HG03354 (cell line): ENCODE data around the gene ZRANB1.

Experiments used
- ATAC-seq: cut with Tn5 transposase; IDR thresholded peaks from one replicate; pipeline ENCODE4 v1.9.1; 2021; ENCODE audit warnings: mild to moderate bottlenecking; ENCODE audit not compliant: unreplicated experiment, poor library complexity, severe bottlenecking

Gene ZRANB1

DNA sequence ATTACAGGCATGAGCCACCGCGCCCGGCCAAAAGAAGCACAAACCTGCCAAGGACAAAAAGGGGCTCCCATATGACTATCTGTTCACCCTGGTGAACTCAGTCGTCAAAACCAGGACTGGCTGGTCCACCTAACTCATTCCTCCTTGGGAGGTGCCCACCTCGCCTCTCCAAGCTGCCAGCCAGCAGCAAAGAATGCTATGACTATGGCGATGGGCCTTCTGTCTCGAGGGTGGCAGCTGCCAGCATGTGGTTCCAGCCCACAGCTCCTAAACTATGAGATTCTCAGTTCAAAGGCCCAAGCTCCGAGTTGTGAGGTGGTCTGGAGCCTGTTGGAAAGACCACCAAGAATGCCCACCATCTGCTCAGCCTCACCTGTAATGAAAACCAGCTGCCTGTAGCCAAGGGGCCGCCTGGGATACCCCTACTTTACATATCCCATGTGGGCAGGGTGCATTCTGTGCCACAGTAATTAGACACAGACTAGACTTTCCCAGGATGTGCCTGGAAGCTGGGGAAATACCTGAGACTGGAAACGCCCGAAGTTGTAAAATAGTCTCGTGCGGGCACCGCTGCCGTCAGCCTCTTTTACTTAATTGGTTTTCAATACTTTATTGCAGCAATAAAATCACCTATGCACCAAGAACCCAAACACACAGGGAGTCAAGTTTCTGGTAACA is 71.1 kb downstream of the ZRANB1 start:
- ATAC-seq: no peak

DNA sequence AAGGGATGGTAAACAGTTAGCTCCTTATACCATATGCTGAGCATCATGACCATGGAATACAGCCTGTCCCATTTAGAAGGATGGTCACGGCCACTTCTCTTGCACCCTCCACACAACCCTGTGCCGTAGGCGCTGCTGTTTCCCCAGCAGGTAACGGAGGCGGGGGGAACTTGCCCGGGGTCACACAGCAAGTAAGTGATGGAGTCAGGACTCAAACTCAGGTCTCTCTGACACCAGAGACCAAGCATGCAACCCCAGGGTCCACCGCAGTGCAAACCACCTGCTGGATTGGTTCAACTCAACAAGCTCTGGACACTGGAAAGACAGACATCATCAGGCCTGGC is 71.6 kb downstream of the ZRANB1 start:
- ATAC-seq: no peak

DNA sequence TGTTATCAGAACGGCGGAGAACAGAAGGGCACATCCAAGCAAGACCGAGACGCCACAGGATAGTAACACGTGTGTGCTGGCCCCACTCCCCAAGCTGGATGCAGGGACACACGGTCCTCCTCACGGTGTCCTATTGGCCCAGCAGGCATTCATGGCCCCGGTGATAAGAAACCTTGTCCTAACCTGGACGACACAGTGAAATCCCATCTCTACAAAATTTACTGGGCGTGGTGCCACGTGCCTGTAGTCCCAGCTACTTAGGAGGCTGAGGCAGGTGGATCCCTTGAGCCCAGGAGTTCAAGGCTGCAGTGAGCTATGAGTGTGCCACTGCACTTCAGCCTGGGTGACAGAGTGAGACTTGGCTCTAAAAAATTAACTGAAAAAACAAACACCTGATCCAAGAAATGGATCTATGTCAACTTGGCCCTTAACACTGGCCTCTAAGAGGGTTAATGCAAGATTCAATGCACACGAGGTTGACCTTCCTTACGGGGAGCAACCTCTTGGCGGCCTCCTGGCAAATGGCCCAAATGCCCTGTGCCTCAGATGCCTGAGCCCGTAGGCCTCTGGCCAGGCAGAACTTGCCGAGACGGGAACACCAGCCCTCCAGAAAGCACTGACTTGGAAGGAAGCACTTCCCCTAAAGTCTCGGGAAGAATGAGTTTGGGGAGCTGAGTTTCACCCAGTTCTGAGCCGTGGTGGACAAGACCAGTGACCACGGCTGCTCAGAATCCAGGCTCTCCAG is 72.3 kb downstream of the ZRANB1 start:
- ATAC-seq: no peak

DNA sequence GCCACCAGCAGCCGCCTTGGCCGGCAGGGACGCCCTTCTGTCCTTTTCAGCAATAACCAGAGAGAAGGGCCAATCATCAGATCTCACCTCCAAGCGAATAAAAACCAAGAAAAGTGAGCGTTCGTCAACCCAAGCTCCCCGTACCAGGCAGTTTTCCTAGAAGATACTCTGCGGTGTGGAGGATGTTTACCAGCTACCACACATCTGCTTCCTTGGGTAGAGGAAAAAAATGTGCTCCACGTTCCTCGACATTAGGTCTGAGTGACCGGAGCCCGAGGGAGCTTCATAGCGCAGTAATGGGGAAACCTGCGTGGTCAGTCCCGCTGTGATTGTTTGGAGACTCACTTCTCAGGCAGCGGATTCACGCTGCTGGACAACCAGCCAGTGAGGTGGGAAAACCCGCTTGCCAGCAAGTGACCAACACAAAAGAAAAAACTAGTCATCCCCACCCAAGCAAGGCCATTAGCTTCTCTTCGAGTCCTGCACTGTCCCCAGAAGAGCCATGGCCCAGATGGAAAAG is 73.0 kb downstream of the ZRANB1 start:
- ATAC-seq: no peak

DNA sequence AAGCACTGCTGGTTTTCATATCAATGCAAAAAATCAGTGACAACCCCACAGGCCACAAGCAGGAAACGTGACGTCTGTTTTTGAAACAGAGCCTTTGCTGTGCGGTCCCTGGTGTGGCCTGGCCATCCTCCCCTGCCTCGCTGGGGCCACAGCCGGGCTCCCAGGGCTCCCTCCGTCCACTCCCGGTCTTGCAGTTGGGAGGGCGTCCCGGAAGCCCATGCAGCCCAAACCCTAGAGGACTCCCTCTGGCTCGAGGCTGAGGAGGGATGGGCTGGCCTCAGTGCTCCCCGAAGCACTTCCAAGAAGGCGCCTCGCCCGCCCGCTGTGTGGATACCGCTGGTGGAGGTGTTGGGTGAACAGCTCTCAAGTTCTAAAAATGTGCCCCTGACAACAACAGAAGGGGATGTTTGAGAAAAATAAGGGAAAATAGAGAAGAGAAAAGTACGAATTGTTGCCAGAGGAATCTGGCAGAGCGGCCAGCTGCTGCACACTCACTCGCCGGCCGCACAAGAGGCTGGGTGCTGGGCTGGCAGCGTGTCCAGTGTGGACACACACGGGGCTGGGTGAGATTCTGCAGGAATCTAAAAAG is 73.5 kb downstream of the ZRANB1 start:
- ATAC-seq: no peak

DNA sequence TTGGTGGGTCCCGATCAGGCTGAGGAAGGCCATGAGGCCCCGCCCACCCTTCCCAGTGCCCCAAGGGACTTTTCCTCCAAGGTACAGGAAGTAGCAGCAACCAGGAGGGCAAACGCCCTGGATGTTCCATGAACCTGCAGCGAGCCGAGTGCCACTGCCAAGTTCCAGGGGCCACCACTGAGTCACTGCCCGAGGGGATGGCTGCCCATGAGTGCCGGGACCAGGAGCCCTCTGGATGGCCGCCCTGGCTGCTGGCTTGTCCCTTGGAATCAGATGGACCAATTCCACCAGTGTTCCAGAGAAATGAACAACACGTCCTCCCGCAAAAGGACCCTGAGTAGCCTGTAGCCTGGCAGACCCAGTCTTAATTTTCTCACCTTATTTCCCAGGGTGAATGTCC is 74.2 kb downstream of the ZRANB1 start:
- ATAC-seq: no peak

DNA sequence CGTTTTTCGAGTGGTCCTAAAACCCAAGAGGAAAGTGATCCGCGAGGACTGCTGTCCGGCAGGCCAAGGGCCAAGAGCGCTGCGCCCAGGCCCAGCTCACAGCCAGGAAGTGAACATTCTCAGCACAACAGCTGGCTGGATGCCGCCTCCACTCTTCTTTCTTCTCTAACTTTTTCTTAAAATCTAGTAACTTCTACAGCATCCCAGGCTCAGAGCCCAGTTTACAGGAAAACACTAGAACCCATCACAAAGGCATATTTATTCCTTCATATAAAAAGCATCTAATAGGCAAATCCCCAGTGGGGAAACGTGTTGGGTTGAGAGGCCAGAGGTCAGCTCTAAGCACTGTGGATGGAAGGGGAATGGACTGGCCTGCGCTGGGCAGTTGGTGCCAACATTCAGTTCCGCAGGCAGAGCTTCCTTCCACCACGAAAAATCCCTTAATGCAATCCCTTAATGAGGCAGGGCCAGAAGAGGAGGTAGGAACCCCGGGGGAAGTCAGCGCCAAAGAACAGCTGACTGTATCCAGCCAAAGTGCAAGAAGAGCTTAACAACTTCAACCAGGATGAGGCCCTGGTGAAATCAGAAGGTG is 74.8 kb downstream of the ZRANB1 start:
- ATAC-seq: no peak

DNA sequence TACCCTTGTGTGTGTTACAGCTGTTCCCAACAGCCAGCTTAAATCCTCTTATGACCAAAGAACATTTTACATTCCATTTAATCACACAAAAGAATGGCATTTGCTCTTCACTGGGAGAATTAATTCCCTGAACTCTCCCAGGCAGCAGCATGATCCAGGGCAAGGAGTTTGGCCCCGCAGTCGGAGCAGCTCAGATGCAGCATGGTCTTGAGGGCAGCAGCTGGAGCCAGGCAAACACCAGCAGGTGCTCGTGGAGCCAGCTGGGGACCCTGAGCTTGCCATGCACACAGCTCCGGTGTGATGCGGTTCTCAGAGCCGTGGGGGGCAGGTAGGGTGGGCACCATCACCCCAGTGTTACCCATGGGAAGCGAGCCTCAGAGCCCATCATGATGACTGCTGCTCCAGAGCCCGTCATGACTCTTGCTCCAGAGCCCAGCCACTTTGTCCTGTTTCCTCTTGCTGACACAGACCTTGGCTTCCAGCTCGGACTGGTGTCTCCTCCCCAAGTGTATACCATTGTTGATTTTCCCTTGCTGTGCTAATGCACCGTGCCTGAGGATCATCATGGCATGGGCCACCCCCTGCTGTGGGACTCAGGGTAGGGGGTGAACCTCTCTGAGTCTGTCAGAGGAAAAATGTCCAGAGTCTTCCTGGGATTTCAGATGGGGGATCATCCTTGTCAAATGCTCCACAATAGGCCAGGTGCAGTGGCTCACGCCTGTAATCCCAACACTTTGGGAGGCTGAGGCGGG is 75.8 kb downstream of the ZRANB1 start:
- ATAC-seq: no peak

DNA sequence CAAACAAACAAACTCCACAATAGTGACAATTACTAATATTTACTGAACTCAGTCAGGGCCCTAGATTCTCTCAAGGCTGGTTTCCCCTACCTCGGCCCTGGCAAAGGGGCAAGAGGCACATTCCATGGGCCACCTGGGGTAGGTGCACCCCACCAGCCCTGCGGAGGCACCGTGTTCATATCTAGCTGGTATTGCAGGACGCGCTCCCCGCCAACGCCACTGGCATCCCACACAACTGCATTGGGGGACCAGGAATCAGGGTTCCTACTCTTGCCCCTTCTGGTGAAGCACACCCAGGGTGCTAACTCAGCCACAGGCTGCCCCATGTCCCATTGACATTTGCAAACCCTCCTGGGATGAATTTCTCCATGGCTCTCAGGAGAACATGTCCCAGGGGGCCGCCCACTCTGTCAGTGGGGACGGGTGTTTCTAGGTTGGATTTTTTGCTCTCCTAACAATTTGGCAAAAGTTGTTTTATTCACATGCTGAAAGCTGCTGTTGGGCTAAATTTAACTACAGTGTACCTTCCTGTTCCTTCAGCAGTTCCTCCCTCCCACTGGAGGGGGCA is 76.7 kb downstream of the ZRANB1 start:
- ATAC-seq: no peak

DNA sequence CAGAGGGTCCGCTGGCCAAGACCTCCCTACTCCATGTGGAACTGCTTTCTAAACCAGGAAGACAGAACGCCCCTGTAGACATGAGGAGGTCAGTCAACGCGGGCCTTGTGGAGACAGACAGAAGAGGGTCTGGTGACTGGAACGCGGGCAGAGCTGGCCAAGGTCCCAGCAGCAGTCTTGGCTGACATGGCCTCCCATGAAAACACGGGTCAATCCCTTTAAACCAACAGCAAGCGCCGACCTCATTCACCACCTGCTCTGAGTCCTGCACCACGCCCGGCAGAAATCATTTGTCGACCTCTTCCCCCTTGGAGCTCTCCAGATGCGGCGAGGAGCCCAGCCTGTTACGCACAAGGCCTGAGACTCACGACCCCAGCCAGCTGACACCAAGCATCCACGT is 78.5 kb downstream of the ZRANB1 start:
- ATAC-seq: no peak

DNA sequence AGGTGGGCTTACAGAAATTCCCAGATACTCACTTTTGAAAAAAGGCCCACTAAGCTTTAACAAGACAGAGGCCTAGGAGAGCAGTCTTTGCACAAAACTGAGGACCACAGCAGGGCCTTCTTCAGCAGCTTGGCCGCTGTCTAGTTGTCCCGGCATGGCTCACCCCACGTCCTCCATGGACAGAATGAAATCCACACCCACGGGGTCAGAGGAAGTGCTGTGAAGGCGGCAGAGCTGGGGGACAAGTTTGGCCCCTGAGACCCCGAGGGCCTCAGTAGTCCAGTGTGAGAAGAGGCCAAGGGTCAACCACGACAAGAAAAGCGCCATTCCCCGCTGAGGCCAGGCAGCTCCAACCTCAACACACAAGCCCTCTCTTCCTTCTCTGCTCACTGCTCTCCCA is 78.9 kb downstream of the ZRANB1 start:
- ATAC-seq: no peak

DNA sequence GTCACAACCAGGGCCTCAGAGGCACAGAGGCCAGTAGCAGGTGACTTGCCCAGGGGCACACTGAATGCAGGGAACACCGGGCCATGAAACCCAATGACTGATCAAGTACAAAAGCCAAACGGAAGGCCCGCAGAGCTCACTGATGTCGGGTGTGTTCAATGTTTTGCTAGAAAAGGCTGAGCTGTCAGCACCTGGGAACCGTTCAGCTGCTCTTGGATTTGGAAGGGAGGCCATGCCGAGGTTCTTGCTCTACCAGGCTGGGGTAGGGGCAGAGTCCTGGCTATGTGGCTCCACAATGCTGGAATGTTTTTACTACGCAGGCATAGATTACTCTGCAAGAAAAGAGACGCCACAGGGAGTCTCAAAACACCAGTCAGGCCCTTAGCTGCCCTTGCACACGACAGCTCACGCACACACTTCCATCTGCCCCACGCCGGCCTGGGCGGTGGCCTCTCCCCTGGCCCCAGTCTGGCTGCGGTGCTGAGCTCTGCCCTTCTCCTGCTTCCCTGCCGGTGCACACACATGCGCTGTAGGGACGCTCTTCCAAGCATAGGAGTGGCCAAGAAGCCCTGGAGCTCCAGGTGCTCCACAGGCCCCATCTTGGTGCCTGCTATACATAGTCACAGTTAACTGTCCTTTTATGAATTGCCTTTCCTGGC is 79.9 kb downstream of the ZRANB1 start:
- ATAC-seq: no peak

DNA sequence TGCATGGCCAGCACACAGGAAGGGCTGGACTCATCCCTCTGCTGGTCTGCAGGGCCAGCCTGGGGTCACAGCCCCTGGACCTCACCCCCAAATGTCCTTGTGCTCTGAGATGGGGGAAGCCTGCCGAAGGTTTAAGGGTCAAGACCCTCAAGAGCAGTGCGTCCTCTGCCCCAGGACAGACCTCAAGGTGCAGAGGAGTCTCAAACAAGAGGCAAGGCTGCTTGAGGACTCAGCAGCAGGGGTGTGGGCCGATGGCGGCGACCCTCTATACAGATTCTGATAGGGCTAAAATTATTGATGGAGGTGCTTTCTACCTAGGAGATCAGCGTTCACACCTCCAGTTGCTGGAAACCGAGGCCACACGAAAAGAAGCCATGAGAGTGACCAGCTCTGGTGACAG is 80.7 kb downstream of the ZRANB1 start:
- ATAC-seq: no peak

DNA sequence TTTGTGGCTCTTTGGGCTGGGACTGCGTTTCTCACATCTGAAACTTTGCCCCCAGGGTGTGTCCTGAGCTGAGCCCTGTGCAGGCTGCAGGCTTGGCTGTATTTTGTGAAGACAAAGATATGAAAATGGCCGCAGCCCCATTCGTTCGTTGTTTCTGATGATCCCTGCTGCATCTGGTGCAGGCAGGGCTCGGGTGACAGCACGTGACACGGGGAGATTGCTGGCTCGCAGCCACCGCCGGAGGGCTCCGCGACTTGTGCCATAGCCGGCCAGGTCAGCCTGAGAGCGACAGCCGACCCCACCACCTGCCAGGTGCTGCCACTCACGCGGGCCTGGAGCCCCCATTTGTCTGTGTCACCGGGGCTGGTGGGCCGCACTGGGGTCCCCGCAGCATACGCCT is 81.3 kb downstream of the ZRANB1 start:
- ATAC-seq: no peak

DNA sequence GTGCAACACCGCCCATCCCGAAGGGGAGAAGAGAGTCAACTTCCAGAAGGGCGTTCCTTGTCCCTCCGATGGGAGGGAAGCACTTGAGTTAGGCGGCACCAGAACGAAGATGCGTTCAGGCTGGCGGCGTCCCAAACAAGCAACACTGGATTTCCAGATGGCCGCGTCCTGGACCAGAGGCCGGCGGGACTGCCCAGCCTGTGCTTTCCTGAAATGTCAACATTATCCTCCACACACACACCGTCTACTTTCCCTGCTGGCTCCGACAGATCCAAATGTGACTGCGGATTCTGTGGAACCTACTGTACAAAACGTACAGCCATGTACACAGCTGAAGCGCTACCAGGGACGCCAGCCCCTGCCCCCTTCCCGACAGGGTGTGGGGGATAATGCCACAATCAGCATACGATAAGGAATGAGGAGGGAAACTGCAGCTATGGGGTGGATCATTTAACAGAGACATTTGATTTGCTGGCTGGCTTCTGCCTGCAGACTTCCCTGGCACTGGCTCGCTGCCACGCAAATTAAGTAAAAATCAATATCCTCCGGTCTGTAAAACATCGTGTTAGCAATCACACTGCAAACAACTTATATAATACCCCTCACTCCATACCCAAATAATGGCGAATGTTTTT is 82.1 kb downstream of the ZRANB1 start:
- ATAC-seq: no peak

DNA sequence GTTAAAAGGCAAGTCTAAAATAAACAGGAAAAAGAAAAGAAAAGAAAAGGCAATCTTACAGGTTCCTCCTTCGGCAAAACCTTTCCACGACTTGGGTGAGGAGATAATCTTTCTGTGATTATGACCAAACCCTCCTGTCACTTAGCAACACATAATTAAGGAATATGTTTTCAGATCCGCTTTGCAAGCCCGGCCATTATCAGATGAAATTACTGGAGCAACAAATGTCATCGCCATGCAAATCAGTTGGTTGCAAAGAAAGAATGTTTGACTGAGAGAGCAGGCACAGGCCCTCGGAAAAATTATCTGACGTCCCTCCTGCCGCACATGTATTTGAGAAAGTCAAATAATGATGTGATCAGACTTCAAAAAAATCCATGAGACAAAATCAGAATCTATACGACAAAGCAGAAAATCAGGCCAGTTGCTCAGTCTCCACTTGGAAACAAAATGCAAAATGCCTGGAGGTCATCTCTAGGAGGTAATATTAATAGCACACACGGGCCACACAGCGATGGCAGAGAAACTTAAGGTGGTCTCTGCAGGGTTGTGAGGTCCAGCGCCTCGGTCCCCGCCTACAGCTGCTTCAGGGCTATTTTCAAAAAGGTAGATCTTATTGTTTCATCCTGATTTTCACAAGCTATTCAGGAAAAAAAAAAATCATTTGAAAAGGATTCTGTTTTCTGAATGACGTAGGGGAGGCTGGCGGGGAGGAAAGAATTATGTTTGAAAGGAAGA is 82.7 kb downstream of the ZRANB1 start:
- no peak for ATAC-seq

DNA sequence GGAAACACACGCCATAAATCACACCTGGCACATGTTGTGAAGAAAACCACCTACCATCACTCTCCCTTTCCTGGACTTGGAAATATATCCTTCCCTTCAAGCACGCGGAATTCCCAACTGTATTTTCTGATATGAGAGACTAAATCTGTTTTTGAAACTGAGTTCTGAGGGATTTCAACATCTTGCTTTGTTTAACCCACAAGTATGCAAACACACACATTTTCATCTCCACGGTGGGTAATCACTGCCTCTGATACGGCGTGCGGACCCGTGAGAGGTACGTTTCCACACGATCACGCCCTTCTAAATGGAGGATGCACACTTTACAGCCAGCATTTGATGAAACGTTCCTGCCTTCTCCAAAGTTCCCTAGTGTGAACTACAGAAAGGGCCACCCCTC is 83.4 kb downstream of the ZRANB1 start:
- no peak for ATAC-seq
